Uterus (tissue), 2 donors: ENCODE results near the gene MAIP1.

Source experiments
- CTCF ChIP-seq, 4 experiments: fragments of 200-600 bp in 2 of 4; fragments of 450-650 bp in 2 of 4; sonication (generic) in 2 of 4; IDR thresholded peaks; one replicate each; pipeline ENCODE4 v1.5.1; 2016 to 2019; ENCODE audit warnings: antibody characterized with exemption in 4 of 4, mild to moderate bottlenecking in 2 of 4, moderate library complexity in 1 of 4
- POLR2A ChIP-seq, 2 donors: fragments of 450-650 bp; IDR thresholded peaks; one replicate each; pipeline ENCODE4 v1.6.1; 2016; ENCODE audit warnings: antibody characterized with exemption in 2 of 2, mild to moderate bottlenecking in 1 of 2, moderate library complexity in 1 of 2

- TF ChIP-seq CTCF (IDR thresholded peaks at IDR 0.05) (no peak), POLR2A (IDR thresholded peaks at IDR 0.05) (no peak)
Observed at GRCh38 chr2:199977984-199978415, 22.6 kb downstream of the MAIP1 start.
